SK-N-SH (cell line): ENCODE data around the gene EPB41L4B. TPM values are rescaled to one million over a fixed set of nuclear protein-coding genes. Genes with fewer than 3 reads are reported as not detected.

Experiments
- CTCF ChIA-PET: fragments of 300-600, 350-600 bp; formaldehyde crosslinking; extraction: SDS; loops from one replicate; lab custom pipeline; 2021; lab: Yijun Ruan, JAX
- POLR2A ChIA-PET: fragments of 350-600 bp; sonication (Branson Sonifier 250); formaldehyde crosslinking; extraction: SDS; loops from one replicate; lab custom pipeline; 2020; ENCODE audit warnings: antibody characterized with exemption, inconsistent platforms; lab: Yijun Ruan, JAX
- DNase-seq: peaks from one replicate; pipeline ENCODE4 v3.0.0; 2012
- H2AFZ ChIP-seq: fragments of 200-600 bp; sonication (generic); 2 replicates; pipeline ENCODE4 v1.8.1; 2016; ENCODE audit warnings: antibody characterized with exemption, mild to moderate bottlenecking, low read depth
- H3F3A ChIP-seq: fragments of 200-600 bp; sonication (generic); replicated peaks from 2 replicates; pipeline ENCODE3; 2016; ENCODE audit warnings: antibody characterized with exemption, mild to moderate bottlenecking; ENCODE audit not compliant: insufficient read depth
- H3K27ac ChIP-seq, 2 experiments: fragments of 200-500 bp in 1 of 2; fragments of 200-600 bp in 1 of 2; sonication (Bioruptor generic) in 1 of 2; sonication (generic), shearing (Covaris generic) in 1 of 2; 2 replicates each; pipeline versions ENCODE4 v1.5.1 to v1.6.1; 2014 to 2016; ENCODE audit warnings: low read depth in 2 of 2, inconsistent platforms in 1 of 2, low read length in 1 of 2, mild to moderate bottlenecking in 1 of 2, mixed read lengths in 1 of 2
- H3K27me3 ChIP-seq: fragments of 200-600 bp; sonication (generic), shearing (Covaris generic); 2 replicates; pipeline ENCODE4 v1.6.1; 2016; ENCODE audit warnings: mixed run types; ENCODE audit not compliant: insufficient read depth
- H3K36me3 ChIP-seq, 2 experiments: fragments of 200-500 bp in 1 of 2; fragments of 200-600 bp in 1 of 2; sonication (Bioruptor generic) in 1 of 2; sonication (generic) in 1 of 2; replicated peaks in 1 of 2; 2 replicates each; pipeline versions ENCODE3 to v1.5.1; 2014 to 2016; ENCODE audit warnings: low read length in 1 of 2, mild to moderate bottlenecking in 1 of 2; ENCODE audit not compliant: insufficient read depth in 2 of 2, control insufficient read depth in 1 of 2
- H3K4me1 ChIP-seq, 2 experiments: fragments of 200-500 bp in 1 of 2; fragments of 200-600 bp in 1 of 2; sonication (Bioruptor generic) in 1 of 2; sonication (generic), shearing (Covaris generic) in 1 of 2; 2 replicates each; pipeline versions ENCODE4 v1.5.1 to v1.6.1; 2014 to 2016; ENCODE audit warnings: low read depth in 1 of 2, low read length in 1 of 2, mixed run types in 1 of 2; ENCODE audit not compliant: insufficient read depth in 2 of 2, control insufficient read depth in 1 of 2
- H3K4me2 ChIP-seq: fragments of 200-600 bp; sonication (generic), shearing (Covaris generic); 2 replicates; pipeline ENCODE4 v1.6.1; 2017; ENCODE audit warnings: mixed run types
- H3K4me3 ChIP-seq, 2 experiments: fragments of 200-500 bp in 1 of 2; fragments of 200-600 bp in 1 of 2; sonication (Bioruptor generic) in 1 of 2; sonication (generic), shearing (Covaris generic) in 1 of 2; 2 replicates each; pipeline versions ENCODE4 v1.5.1 to v1.8.1; 2014 to 2016; ENCODE audit warnings: low read depth in 2 of 2, inconsistent platforms in 1 of 2, low read length in 1 of 2, mild to moderate bottlenecking in 1 of 2, mixed read lengths in 1 of 2, moderate library complexity in 1 of 2
- H3K79me2 ChIP-seq: fragments of 200-600 bp; sonication (generic); 2 replicates; pipeline ENCODE4 v1.8.1; 2017; ENCODE audit warnings: mild to moderate bottlenecking; ENCODE audit not compliant: insufficient read depth
- H3K9ac ChIP-seq: fragments of 200-600 bp; sonication (generic); 2 replicates; pipeline ENCODE4 v1.6.1; 2017; ENCODE audit warnings: mixed run types
- H3K9me2 ChIP-seq: fragments of 200-600 bp; sonication (generic); 2 replicates; pipeline ENCODE4 v1.6.1; 2017; ENCODE audit warnings: mixed run types
- H3K9me3 ChIP-seq: fragments of 200-600 bp; sonication (generic); 2 replicates; pipeline ENCODE4 v1.6.1; 2017; ENCODE audit warnings: mixed run types, mild to moderate bottlenecking, moderate library complexity
- H4K20me1 ChIP-seq: fragments of 200-600 bp; sonication (generic); 2 replicates; pipeline ENCODE4 v1.6.1; 2017; ENCODE audit warnings: mild to moderate bottlenecking, mixed run types; ENCODE audit not compliant: insufficient read depth
- CHD2 ChIP-seq: fragments of 150-350 bp; IDR thresholded peaks from 2 replicates; pipeline ENCODE4 v1.6.1; 2018; ENCODE audit warnings: low read length; ENCODE audit not compliant: partially characterized antibody
- ELF1 ChIP-seq: IDR thresholded peaks from 2 replicates; pipeline ENCODE4 v1.4.0; 2012
- EZH2phosphoT487 ChIP-seq: fragments of 200-600 bp; sonication (generic); IDR thresholded peaks from 2 replicates; pipeline ENCODE4 v1.6.1; 2017; ENCODE audit warnings: low read depth, mixed run types, mild to moderate bottlenecking, antibody characterized with exemption, moderate library complexity, borderline replicate concordance
- FOSL2 ChIP-seq: IDR thresholded peaks from 2 replicates; pipeline ENCODE4 v1.4.0; 2012; ENCODE audit warnings: low read depth, mild to moderate bottlenecking, moderate library complexity, borderline replicate concordance
- GABPA ChIP-seq: IDR thresholded peaks from 2 replicates; pipeline ENCODE4 v1.4.0; 2012; ENCODE audit warnings: low read depth, mild to moderate bottlenecking
- GATA2 ChIP-seq: sonication (generic); formaldehyde crosslinking; IDR thresholded peaks from 2 replicates; pipeline ENCODE4 v1.5.0; 2020; ENCODE audit warnings: mild to moderate bottlenecking, missing genetic modification reagents
- JUND ChIP-seq: IDR thresholded peaks from 2 replicates; pipeline ENCODE4 v1.4.0; 2012
- MAX ChIP-seq: IDR thresholded peaks from 2 replicates; pipeline ENCODE4 v1.4.0; 2012; ENCODE audit warnings: low read depth
- MXI1 ChIP-seq: IDR thresholded peaks from 2 replicates; pipeline ENCODE4 v1.6.1; 2012; ENCODE audit warnings: mild to moderate bottlenecking, low read depth, low read length, improper control_type of control experiment
- NFIC ChIP-seq: IDR thresholded peaks from 2 replicates; pipeline ENCODE4 v1.4.0; 2012; ENCODE audit warnings: borderline replicate concordance
- NRF1 ChIP-seq: IDR thresholded peaks from 2 replicates; pipeline ENCODE4 v1.6.1; 2012; ENCODE audit warnings: low read depth, mild to moderate bottlenecking, low read length
- POLR2AphosphoS5 ChIP-seq: IDR thresholded peaks from 2 replicates; pipeline ENCODE4 v1.6.1; 2012; ENCODE audit warnings: low read depth, low read length
- RAD21 ChIP-seq: IDR thresholded peaks from 2 replicates; pipeline ENCODE4 v1.6.1; 2012; ENCODE audit warnings: mild to moderate bottlenecking, low read length
- RFX5 ChIP-seq: IDR thresholded peaks from 2 replicates; pipeline ENCODE4 v1.6.1; 2012; ENCODE audit warnings: mild to moderate bottlenecking, improper control_type of control experiment, low read length
- RXRA ChIP-seq: IDR thresholded peaks from 2 replicates; pipeline ENCODE4 v1.4.0; 2012; ENCODE audit warnings: low read depth, mild to moderate bottlenecking, borderline replicate concordance
- SIN3A ChIP-seq: IDR thresholded peaks from 2 replicates; pipeline ENCODE4 v1.6.1; 2012; ENCODE audit warnings: low read depth, mild to moderate bottlenecking, low read length, moderate library complexity, borderline replicate concordance
- SMC3 ChIP-seq: IDR thresholded peaks from 2 replicates; pipeline ENCODE4 v1.6.1; 2012; ENCODE audit warnings: low read depth, low read length, improper control_type of control experiment
- TAF1 ChIP-seq: IDR thresholded peaks from 2 replicates; pipeline ENCODE4 v1.6.1; 2012; ENCODE audit warnings: low read depth, mild to moderate bottlenecking, low read length, moderate library complexity, borderline replicate concordance
- USF1 ChIP-seq: IDR thresholded peaks from 2 replicates; pipeline ENCODE4 v1.4.0; 2012; ENCODE audit warnings: low read depth, borderline replicate concordance
- USF2 ChIP-seq: fragments of 150-350 bp; IDR thresholded peaks from 2 replicates; pipeline ENCODE4 v1.6.1; 2017; ENCODE audit warnings: antibody characterized with exemption, low read length, low read depth, borderline replicate concordance
- ZBTB33 ChIP-seq: IDR thresholded peaks from 2 replicates; pipeline ENCODE4 v1.4.0; 2012; ENCODE audit warnings: low read depth, borderline replicate concordance
- WGBS: methylation state at CpG from one replicate; pipeline ENCODE4 v1.1.6; 2017; ENCODE audit warnings: low lambda C conversion rate; 5-methylcytosine and 5-hydroxymethylcytosine counted together
- polyA plus RNA-seq, 3 experiments: library from polyadenylated mRNA; depleted of rRNA; stranded (reverse); fragments of >200 nt; gene quantifications; 2 replicates each; pipeline ENCODE4 v1.2.3, GENCODE V29; 2012

Gene EPB41L4B
- polyA plus RNA-seq, 1 of the 3 experiments (the other 2 are of a cell fraction) = 0.59 TPM

GRCh38 chr9:109303900-109304299 lies 17.0 kb downstream of the EPB41L4B start:
- 68% methylated on average over 2 of the region's 2 CpGs for WGBS
- Histone ChIP-seq H3K27ac (no peak overlapping the region), H3F3A (no peaks in the 10 kb centered on the region), H3K9me3 (no peaks in the 10 kb centered on the region), H2AFZ (no peak overlapping the region), H3K36me3 (no peaks in the 10 kb centered on the region), H3K4me2 (no peak overlapping the region), H3K27me3 (no peaks in the 10 kb centered on the region; the same call in 1 of the 2 replicates), H3K79me2 (no peaks in the 10 kb centered on the region), H3K4me3 (no peak overlapping the region), H3K9ac (no peak overlapping the region), H4K20me1 (no peaks in the 10 kb centered on the region), H3K4me1 (no peaks in the 10 kb centered on the region), H3K9me2 (no peaks in the 10 kb centered on the region)
- DNase-seq = no peak
- TF ChIP-seq RAD21 (no peak), GABPA (no peak), RFX5 (no peak), USF1 (no peak), JUND (no peak), CHD2 (no peak), USF2 (no peak)
- ChIA-PET POLR2A (no interaction called here), CTCF (interaction anchor here (1.0 kb wide), 1 partner anchor 71 kb away, joined by 3 read pairs; no protein-coding TSS in a partner anchor)

- no peaks in the 10 kb centered on the region for H3K9me3 ChIP-seq
- no peaks in the 10 kb centered on the region; the same call in 1 of the 2 replicates for H3K27me3 ChIP-seq
- no peak for DNase-seq
- WGBS = 77% methylated on average over 2 of the region's 5 CpGs
- H3K9me2 ChIP-seq = no peaks in the 10 kb centered on the region
- H3F3A ChIP-seq = no peaks in the 10 kb centered on the region
- ChIA-PET POLR2A (no interaction called here), CTCF (no interaction called here)
- H3K4me1 ChIP-seq = no peaks in the 10 kb centered on the region
- no peak overlapping the region for H3K4me2 ChIP-seq
- H3K4me3 ChIP-seq = no peak overlapping the region
- no peaks in the 10 kb centered on the region for H3K36me3 ChIP-seq
- H4K20me1 ChIP-seq = no peaks in the 10 kb centered on the region
- TF ChIP-seq NFIC = no peak
- no peak for TF ChIP-seq SIN3A
- no peak for TF ChIP-seq GATA2
- TF ChIP-seq SMC3 = no peak
- no peak for TF ChIP-seq TAF1
- no peak for TF ChIP-seq POLR2AphosphoS5
- TF ChIP-seq ELF1 = no peak
- TF ChIP-seq MAX = no peak
- no peak for TF ChIP-seq MXI1
- no peak for TF ChIP-seq ZBTB33
- no peak for TF ChIP-seq RXRA
- no peak for TF ChIP-seq EZH2phosphoT487
- no peak for TF ChIP-seq NRF1
- TF ChIP-seq FOSL2 = no peak
- H3K9ac ChIP-seq = no peak overlapping the region
- no peak overlapping the region for H3K27ac ChIP-seq
- no peaks in the 10 kb centered on the region for H3K79me2 ChIP-seq
- H2AFZ ChIP-seq = no peak overlapping the region
Observed at GRCh38 chr9:109302606-109303005, 18.3 kb downstream of the EPB41L4B start.
